Left lung (tissue), 10 donors: ENCODE data around the gene RAB31. TPM values are rescaled to one million over a fixed set of nuclear protein-coding genes. Genes with fewer than 3 reads are reported as not detected.
"Not testable (repeated sequence)": the region's sequence is repeated elsewhere in the genome, so short reads cannot be mapped to it uniquely, and the experiment has no call there.

ENCODE experiments used
- ATAC-seq: fragments of 200-7000 bp; cut with Tn5 transposase; one replicate; pipeline ENCODE4 v1.9.1; 2020; ENCODE audit warnings: moderate library complexity
- DNase-seq, 4 donors: peaks; one replicate each; pipeline ENCODE4 v3.0.0-alpha.2; 2013 to 2020
- H3K27ac ChIP-seq, 2 donors: fragments of 200-600 bp; sonication (generic) in 1 of 2; one replicate each; pipeline versions ENCODE4 v1.5.0 to v1.8.0; 2020 to 2021
- H3K27me3 ChIP-seq, 2 donors: fragments of 200-600 bp; sonication (generic) in 1 of 2; one replicate each; pipeline versions ENCODE4 v1.5.0 to v1.8.0; 2020 to 2021
- H3K36me3 ChIP-seq, 2 donors: fragments of 200-600 bp; sonication (generic) in 1 of 2; one replicate each; pipeline versions ENCODE4 v1.5.0 to v1.8.0; 2020 to 2021
- H3K4me1 ChIP-seq, 2 donors: fragments of 200-600 bp; one replicate each; pipeline ENCODE4 v1.8.0; 2021
- H3K4me3 ChIP-seq, 2 donors: fragments of 200-600 bp; sonication (generic) in 1 of 2; one replicate each; pipeline versions ENCODE4 v1.5.0 to v1.8.0; 2020 to 2021; ENCODE audit warnings: mild to moderate bottlenecking in 1 of 2
- H3K9me3 ChIP-seq, 2 donors: fragments of 200-600 bp; sonication (generic) in 1 of 2; one replicate each; pipeline versions ENCODE4 v1.5.0 to v1.8.0; 2020 to 2021
- intact Hi-C, 2 donors: fragments of 100-400 bp; cut with DNase I; formaldehyde crosslinking; loops; one replicate each; pipeline versions ENCODE4 v1.11.2 to v1.14.2; 2022
- polyA plus RNA-seq, 6 donors: library from polyadenylated mRNA; unstranded; fragments of 120-200 nt; gene quantifications; one replicate each; pipeline ENCODE4 v1.2.1, GENCODE V29; 2013; ENCODE audit not compliant: insufficient read length in 6 of 6
- total RNA-seq, 2 donors: library from RNA; stranded (reverse); fragmentation: NEBNext Ultra II Directional; extraction: Animal tissue kit (Norgen Biotek cat#: 25700); gene quantifications; one replicate each; pipeline ENCODE4 v1.2.1, GENCODE V29; 2021
- TF ChIP-seq, protein P1 (sequence below), 2 donors: fragments of 200-600 bp; sonication (generic) in 1 of 2; IDR thresholded peaks; one replicate each; pipeline versions ENCODE4 v1.5.0 to v1.8.0; 2021; ENCODE audit warnings: antibody characterized with exemption in 2 of 2
- donor health status: DM: no; HTN: yes; CAD: no.
- donor health status: DM: no; HTN: no; CAD: no.

RAB31 gene
- total and polyA plus RNA-seq, 8 donors, result 30.3 to 135 (median 37.3) TPM

DNA sequence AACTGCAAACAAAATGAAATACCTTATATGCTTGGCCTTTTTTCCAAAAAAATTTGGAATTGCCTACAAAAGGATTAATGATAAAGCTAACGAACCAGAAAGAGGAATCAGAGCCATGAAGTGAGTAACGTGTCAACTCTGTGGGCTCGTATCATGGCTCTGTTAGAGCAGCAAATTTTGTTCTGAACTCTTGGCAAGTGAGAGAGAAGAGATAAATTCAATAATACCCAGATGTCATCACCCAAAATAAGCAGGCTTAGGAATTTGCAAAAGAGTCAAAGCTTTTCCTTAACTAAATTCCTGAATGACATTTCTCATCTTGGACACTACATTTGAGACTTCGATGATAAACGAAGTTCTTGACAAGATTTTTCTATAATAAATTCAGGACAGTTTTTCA lies 182.1 kb downstream of the RAB31 start:
- intact Hi-C loops, result no loop called here
- H3K27ac ChIP-seq, result no peak overlapping the region
- no peaks in the 10 kb centered on the region for H3K36me3 ChIP-seq
- DNase-seq (no peak), ATAC-seq (no peak)
- no peak overlapping the region for H3K4me3 ChIP-seq
- TF ChIP-seq, protein P1, sequence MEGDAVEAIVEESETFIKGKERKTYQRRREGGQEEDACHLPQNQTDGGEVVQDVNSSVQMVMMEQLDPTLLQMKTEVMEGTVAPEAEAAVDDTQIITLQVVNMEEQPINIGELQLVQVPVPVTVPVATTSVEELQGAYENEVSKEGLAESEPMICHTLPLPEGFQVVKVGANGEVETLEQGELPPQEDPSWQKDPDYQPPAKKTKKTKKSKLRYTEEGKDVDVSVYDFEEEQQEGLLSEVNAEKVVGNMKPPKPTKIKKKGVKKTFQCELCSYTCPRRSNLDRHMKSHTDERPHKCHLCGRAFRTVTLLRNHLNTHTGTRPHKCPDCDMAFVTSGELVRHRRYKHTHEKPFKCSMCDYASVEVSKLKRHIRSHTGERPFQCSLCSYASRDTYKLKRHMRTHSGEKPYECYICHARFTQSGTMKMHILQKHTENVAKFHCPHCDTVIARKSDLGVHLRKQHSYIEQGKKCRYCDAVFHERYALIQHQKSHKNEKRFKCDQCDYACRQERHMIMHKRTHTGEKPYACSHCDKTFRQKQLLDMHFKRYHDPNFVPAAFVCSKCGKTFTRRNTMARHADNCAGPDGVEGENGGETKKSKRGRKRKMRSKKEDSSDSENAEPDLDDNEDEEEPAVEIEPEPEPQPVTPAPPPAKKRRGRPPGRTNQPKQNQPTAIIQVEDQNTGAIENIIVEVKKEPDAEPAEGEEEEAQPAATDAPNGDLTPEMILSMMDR (IDR thresholded peaks at IDR 0.05), result no peak
- H3K27me3 ChIP-seq, result no peaks in the 10 kb centered on the region
- no peaks in the 10 kb centered on the region for H3K4me1 ChIP-seq
- H3K9me3 ChIP-seq, result no peaks in the 10 kb centered on the region

DNA sequence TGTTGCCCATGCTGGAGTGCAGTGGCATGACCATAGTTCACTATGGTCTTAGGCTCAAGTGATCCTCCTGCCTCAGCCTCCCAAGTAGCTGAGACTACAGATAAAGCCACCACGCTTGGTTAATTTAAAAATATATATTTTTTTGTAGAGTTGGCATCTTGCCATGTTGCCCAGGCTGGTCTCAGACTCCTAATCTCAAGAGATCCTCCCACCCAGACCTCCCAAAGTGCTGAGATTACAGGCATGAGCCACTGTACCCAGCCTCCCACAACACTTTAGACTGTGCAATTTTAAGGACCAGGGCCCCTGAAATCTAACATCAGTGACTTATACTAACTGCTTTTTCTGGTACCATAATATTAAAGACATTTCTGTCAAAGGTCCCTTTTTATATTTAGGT lies 182.9 kb downstream of the RAB31 start:
- no peaks in the 10 kb centered on the region for H3K36me3 ChIP-seq

GRCh38 chr18:9891515-9891914 lies 183.4 kb downstream of the RAB31 start:
- H3K27ac ChIP-seq, intact Hi-C loops, ATAC-seq, H3K27me3 ChIP-seq, DNase-seq, H3K36me3 ChIP-seq, H3K4me1 ChIP-seq, H3K4me3 ChIP-seq, H3K9me3 ChIP-seq: not testable (repeated sequence)

More for the DNA sequence above, 182.9 kb downstream of the RAB31 start:
- TF ChIP-seq, protein P1 (IDR thresholded peaks at IDR 0.05), result no peak
- no peak overlapping the region for H3K27ac ChIP-seq
- H3K9me3 ChIP-seq, result no peaks in the 10 kb centered on the region
- H3K4me3 ChIP-seq, result no peak overlapping the region
- ATAC-seq (no peak), DNase-seq (no peak)
- intact Hi-C loops, result no loop called here
- no peaks in the 10 kb centered on the region for H3K4me1 ChIP-seq
- no peaks in the 10 kb centered on the region for H3K27me3 ChIP-seq

DNA sequence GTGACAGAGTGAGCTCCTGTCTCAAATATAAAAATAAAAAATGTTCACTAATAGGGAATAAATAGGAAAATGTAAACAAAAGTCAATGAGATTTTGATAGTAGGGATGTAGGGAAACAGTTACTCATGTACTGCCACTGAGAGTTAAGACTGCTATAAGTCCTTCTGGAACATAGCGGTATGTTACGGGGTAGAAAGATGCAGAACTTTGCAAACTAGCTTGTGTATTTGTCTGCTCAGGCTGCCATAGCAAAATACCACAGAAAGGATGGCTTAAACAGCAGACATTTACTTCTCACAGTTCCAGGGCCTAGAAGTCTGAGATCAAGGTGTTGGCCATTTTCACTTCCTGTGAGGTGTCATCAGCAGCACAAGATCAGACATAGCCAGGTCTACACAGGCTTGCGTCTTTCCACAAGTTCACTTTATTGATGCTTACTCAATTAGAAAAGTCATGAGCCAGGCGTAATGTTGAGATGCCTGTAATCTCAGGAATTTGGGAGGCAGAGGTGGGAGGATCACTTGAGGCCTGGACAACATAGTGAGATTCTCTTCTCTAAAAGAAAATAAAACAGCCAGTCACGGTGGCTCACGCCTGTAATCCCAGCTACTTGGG lies 186.5 kb downstream of the RAB31 start:
- Histone ChIP-seq H3K36me3 (no peaks in the 10 kb centered on the region), H3K9me3 (no peaks in the 10 kb centered on the region), H3K4me1 (no peaks in the 10 kb centered on the region), H3K27me3 (no peaks in the 10 kb centered on the region), H3K27ac (no peak overlapping the region), H3K4me3 (no peak overlapping the region)
- TF ChIP-seq, protein P1 (IDR thresholded peaks at IDR 0.05), result no peak
- DNase-seq, result no peak
- intact Hi-C loops, result no loop called here
- ATAC-seq, result no peak

DNA sequence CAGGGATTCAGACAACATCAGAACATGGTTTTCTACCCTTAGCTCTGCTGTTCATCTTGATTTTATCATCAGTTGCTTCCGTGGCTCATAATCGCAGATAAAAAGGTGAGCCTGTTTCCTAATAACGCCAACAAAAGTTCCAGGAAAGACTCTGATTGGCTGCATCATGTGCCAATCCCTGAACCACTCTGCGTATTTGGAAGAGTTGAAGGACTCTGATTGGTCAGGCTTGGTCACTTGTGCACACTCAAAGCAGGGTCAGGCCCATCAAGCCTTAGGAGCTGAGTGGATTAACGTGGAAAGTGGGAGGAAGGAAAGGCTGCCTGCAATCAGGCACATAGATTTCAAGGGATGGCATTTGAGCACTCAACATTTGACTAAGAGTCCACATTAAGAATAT lies 189.0 kb downstream of the RAB31 start:
- ATAC-seq (no peak), DNase-seq (no peak)
- no peaks in the 10 kb centered on the region for H3K4me1 ChIP-seq
- no peak overlapping the region for H3K27ac ChIP-seq
- H3K9me3 ChIP-seq, result no peaks in the 10 kb centered on the region
- H3K4me3 ChIP-seq, result no peak overlapping the region
- TF ChIP-seq, protein P1 (IDR thresholded peaks at IDR 0.05), result no peak
- intact Hi-C loops, result no loop called here
- H3K27me3 ChIP-seq, result no peaks in the 10 kb centered on the region
- H3K36me3 ChIP-seq, result no peaks in the 10 kb centered on the region

DNA sequence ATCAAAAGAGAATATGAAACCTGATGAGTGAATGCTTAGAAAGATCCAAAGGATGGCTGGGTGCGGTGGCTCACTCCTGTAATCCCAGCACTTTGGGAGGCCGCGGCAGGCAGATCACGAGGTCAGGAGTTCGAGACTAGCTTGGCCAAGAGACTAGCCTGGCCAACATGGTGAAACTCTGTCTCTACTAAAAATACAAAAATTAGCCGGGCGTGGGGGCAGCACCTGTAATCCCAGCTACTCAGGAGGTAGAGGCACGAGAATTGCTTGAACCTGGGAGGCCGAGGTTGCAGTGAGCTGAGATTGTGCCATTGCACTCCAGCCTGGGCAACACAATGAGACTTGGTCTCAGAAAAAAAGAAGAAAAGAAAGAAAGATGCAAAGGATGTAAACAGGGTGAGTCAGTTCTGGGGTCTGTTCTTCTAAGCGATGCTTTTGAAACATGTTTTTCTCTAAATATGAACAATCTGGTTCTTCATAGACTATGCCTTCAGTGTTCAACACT lies 189.7 kb downstream of the RAB31 start:
- H3K9me3 ChIP-seq, DNase-seq, H3K27ac ChIP-seq, H3K4me3 ChIP-seq, H3K4me1 ChIP-seq, H3K36me3 ChIP-seq, H3K27me3 ChIP-seq, ATAC-seq, intact Hi-C loops: not testable (repeated sequence)
